Stimulated activated naive CD8-positive, alpha-beta T cell treated with anti-CD3 and anti-CD28 coated beads, Interleukin-15, Interleukin-2, amounts not matched to agents 100 U/mL and 50 U/mL, for 24 hours (primary cell): Measurements from ENCODE around the gene MERTK.
"Not testable (repeated sequence)": the region's sequence is repeated elsewhere in the genome, so short reads cannot be mapped to it uniquely, and the experiment has no call there.

ENCODE experiments used
- ATAC-seq: fragments of 150-1000 bp; cut with Tn5 transposase; one replicate; pipeline ENCODE4 v1.10.0; 2021
- DNase-seq: peaks from one replicate; pipeline ENCODE4 v3.0.0; 2021

MERTK gene

DNA sequence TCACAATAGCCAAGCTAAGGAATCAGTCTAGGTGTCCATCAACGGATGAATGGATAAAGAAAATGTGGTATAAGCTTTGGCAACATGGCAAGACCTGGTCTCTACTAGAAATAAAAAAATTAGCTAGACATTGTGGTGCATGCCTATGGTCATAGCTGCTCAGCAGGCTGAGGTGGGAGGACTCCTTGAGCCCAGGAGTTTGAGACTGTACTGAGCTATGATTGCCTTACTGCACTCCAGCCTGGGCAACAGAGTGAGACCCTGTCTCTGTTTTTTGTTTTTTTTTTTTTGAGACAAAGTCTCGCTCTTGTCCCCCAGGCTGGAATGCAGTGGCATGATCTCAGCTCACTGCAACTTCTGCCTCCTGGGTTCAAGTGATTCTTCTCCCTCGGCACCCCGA, 11.6 kb downstream of the MERTK start:
- DNase-seq, ATAC-seq: not testable (repeated sequence)

DNA sequence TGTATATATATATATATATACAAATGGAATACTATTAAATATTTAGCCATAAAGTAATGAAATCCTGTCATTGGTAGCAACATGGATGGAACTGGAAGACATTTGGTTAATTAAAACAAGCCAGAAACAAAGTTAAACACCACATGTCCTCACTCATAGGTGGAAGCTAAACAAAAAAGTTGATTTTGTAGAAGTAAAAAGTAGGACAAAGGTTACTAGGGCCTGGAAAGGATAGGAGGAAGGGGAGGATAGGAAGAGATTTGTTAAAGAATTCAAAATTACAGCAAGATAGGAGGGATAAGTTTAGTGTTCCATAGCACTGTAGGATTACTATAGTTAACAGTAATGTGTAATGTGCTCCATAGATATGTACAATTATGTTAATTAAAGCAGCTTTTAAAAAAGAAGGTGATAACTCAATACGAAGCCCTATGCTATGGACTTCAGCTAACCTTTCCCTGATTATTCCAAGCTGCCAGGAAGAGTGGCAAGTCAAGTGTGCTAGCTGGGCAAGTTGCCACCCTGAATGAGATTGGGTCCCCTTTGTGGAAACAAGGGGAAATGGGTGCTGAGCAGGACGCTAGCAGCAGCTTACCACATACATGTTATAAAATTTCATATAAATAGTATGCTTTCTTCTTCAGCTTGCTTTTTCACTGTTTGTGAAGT, 12.3 kb downstream of the MERTK start:
- ATAC-seq (no peak), DNase-seq (no peak)

- not testable (repeated sequence) for ATAC-seq, DNase-seq
Observed at GRCh38 chr2:111911295-111911977, 13.0 kb downstream of the MERTK start.

DNA sequence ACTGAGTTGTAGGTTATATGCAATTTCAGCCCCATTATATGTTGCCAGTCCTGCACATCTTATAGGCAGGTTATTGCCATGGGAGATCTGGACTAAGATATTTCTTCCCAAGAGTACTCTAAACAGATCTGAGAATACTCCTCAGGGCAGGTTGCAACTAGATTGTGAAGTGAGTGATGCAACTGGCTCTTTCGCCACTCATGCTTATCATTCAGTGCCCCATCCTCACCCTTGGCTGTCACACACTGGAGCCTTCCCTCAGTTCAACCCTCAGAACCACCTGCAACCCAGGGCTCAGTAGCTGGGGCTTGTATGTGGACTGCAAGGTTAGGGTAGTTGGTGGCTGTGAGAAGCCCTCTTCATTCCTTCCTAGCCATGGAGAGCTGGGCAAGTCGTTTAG, 14.1 kb downstream of the MERTK start:
- DNase-seq (no peak), ATAC-seq (no peak)

DNA sequence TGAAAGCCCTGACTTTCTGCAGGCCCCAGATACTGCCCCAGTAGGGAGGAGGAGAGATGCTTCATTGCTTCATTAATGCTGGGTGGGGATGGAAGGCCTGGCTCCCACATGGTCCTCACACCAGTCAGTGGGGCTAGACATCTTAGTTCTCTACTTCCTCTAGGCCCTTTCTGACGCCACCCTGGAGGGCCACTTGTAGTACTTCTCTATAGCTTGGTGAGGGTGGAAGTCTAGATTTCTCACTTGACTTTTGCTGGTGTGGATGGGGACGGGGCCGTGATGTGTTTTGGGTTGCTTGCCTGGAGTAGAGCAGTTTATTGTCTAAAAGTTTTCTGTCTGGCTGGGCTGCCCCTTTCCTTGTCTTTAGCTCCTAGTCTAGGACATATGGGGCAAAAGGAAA, 18.7 kb downstream of the MERTK start:
- DNase-seq (no peak), ATAC-seq (no peak)

GRCh38 chr2:111918383-111918806, 20.0 kb downstream of the MERTK start:
- ATAC-seq (no peak), DNase-seq (no peak)

DNA sequence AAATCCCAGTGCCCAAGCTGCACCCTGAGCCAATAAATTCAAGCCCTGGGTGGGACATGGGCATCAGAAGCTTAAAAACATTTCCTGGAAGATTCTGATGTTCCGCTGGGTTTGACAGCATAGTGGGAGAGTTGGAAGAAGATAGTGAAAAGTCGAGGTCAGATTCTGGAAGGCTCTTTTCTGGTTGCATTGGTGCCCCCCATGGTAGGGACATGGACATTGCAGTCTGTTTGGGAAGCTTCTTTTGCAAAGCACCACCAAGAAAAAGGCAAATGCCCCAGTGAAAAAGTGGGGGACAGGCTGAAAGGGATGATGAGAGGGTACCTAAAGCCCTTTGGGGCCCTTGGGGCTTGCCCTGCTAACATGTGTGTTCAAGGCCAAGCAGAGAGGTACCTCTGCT, 21.0 kb downstream of the MERTK start:
- no peak for DNase-seq
- no peak for ATAC-seq

DNA sequence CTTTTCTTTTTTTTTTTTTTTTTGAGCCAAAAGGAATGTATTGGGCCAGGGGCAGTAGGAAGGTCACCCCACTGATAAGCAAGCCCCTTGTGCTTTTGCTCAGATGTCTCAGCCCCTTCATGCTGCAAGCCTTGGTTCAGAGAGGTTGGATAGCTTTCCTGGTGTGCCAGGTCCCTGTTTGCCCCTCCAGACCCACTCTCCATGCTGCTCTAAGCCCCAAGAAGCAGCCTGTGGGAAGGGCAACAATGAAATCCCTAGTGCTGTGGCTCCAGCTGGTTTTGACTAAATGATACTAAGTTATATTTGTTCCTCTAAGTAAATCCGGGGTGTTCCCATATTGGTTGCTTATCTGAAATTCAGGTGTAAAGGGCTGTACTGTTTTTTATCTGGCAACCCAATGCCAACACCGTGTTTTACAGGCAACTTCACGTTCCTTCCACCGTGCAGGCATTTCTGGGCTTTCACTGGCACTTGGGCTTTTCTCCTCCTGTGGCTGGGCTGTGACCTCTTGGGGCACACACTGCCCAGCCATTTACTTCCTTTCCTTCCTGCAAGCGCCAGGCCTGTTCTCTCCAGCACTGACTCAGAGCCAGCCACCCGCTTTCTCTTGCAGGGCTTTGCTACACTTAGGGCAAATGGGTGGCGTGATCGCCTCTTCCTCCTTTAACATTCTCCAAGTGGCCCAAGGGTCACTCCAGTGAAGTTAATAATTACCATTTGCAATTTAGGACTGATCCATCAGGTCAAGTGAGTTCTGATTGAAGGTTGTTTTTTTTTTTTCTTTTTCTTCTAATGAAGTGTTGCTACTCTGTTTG, 21.6 kb downstream of the MERTK start:
- DNase-seq: no peak
- no peak for ATAC-seq

DNA sequence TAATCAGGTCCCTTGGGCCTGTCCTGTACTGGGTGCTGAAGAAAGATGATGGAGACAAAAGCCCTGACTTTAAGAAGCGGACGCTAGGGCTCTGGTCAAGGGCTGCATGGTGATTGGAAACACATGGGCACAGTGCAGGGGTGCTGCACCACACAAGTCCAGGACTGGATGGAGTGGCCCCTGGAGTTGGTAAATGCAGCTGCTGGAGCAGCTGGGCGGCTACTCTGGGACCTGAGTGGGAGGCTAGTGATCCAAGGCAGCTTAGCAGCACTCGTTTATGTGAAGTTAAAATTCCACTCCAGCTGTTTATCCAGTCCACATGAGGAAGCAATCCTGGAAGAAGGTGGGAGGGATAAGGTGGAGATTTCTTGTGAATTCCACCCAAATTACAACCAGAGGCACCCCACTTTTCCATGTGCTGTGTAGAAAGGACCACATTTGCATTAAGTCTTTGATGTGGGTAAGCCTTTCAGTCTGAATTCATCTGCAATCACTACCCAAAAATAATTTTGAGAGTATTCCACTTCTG, 24.9 kb downstream of the MERTK start:
- ATAC-seq (no peak), DNase-seq (no peak)

DNA sequence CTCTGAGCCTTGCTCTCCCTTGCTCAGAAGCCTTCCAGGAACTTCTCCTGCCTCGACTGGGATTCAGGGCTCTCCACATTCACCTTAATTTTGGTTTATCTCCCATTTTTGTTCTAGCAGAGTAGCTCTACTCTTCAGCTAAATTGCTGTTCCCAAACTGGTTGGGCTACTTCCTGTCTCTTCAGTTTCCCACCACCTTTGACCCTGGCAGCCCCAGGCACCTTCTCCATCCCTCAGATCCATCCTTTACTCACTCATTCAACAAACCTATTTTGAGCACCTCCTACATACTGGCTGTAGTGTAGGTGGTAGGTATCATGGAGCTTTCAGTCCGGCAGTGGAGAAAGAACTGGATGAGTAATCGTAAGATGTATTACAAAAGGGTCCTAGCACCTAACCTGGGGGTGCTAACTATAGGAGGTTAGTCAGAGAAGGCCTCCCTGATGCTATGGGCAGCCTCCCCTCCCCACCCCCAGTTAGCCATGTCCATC, 26.3 kb downstream of the MERTK start:
- peak; percentile 23 for ATAC-seq
- DNase-seq: no peak

DNA sequence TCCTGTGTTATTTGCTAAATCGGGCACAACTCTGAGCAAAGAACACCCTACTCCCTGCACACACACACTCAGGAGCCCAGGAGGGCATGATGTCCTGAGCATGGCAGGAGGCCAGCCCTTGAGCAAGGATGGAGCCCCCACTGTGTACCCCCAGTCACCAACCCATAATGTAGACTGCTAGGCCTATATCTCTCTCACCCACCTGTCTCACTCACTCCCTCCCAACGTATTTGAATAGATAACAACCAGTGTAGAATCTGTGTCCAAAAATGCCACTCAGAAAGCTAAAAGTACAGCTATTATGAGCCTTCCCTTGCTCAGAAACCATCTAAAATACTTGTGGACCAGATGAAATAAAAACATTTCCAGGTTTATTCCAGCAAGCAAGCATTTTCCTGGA, 29.3 kb downstream of the MERTK start:
- DNase-seq (no peak), ATAC-seq (no peak)

DNA sequence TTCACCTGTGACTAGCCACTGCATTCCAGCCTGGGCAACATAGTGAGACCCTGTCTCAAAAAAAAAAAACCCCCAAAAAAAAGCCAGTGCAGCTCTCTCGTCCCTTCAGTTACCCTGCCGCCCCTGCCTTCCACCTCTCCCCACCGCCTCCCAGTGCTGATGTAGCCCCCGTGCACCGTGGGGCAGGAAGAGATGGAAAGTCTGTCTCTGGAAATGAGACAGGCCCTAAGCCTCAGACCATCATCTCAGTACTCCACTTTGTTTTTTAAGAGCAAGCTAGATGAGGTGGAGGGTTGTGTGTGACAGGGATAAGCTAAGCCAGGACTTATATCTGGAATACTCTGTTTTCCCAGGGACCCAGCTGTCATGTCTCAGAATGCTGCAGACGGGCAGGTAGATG, 32.0 kb downstream of the MERTK start:
- DNase-seq: no peak
- peak; percentile 29 for ATAC-seq

DNA sequence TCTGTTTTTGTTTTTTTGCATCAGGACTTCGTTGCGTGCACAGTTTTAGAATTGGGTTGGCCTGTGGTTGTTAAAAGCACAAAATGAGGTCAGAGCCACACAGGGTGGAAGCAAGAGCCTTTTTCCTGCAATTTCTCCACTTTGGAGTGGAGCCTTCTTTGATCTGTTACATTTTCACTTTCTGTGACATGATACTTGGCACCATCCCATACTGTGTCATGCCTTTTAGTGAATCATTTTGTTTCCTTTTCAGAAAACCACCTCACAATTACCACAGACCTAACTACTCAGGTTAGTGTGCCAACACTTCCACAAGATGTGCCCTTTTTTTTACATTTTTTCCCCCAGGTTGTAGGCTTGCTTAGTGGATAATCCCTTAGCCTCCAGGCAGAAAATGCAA, 32.5 kb downstream of the MERTK start:
- DNase-seq: peak; percentile 9
- ATAC-seq: peak; percentile 91

DNA sequence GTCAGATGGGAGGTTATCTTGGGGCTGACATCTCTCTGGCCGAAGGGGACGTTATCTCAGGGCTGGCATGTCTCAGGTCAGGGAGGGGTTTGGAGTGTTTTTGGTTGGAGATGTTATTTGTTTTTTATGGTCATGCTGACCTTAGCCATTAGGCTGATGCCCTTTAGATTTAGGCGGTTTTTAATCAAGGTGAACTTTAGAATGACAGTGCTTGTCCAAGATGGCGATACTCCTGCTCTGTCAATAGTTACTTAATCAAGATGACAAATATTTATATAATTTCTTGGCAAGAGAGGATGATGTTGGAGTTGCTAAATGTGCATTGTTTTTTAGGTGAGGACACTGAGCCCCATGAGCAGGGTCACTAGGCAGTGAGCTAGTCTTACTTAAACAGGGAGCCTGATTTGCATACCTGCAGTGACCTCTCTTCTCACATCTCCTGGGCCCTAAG, 34.5 kb downstream of the MERTK start:
- no peak for DNase-seq
- ATAC-seq: no peak

DNA sequence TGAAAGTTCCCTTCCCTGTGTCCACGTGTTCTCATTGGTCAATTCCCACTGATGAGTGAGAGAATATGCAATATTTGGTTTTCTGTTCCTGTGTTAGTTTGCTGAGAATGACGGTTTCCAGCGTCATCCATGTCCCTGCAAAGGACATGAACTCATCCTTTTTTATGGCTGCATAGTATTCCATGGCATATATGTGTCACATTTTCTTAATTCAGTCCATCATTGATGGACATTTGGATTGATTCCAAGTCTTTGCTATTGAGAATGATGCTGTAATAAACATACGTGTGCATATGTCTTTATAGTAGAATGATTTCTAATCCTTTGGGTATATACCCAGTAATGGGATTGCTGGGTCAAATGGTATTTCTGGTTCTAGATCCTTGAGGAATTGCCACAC, 35.5 kb downstream of the MERTK start:
- not testable (repeated sequence) for DNase-seq, ATAC-seq

DNA sequence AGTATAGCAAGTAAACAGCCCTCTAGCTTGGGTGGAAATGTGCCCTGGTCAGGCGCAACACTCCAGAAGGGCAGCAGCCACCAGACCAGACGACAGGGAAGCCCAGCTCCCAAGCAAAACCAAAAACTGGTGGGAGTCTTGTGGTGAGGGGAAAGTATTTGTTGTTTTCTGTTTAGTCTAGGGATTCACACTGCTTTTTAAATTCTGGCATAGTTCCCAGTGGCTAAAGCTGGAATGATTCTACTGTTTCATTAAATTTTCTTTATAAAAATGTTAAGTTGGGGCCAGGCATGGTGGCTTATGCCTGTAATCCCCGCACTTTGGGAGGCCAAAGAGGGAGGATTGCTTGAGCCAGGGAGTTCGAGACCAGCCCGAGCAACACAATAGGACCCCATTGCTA, 38.5 kb downstream of the MERTK start:
- no peak for DNase-seq

GRCh38 chr2:111938392-111938791, 40.0 kb downstream of the MERTK start:
- ATAC-seq (no peak), DNase-seq (no peak)

More for the DNA sequence above, 38.5 kb downstream of the MERTK start:
- no peak for ATAC-seq

- DNase-seq (no peak), ATAC-seq (no peak)
Observed at GRCh38 chr2:111940333-111941196, 42.2 kb downstream of the MERTK start.

DNA sequence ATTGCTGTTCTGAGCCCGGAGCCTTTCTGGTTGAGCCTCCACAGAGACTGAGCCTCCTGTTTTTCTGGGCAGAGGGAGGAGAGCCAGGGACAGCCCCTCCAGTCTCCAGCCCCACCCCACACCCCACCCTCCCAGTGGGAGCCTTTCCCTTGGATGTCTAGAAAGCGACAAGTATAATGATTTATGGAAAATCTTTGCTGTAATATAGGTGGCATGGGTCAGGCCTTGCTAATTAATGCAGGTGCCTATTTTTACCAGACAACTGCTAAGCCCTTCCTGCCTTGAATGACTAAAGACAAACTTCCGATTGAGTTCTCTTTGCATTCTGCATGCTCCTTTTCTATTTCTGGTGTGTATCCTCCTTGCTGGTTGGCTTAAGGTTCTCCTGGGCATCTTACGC, 43.1 kb downstream of the MERTK start:
- DNase-seq (no peak), ATAC-seq (no peak)

- DNase-seq: no peak
- no peak for ATAC-seq
Observed at GRCh38 chr2:111944531-111945210, 46.3 kb downstream of the MERTK start.
